PC-3 (cell line): Measurements from ENCODE around the gene CPNE7.

Source experiments
- CTCF ChIP-seq: fragments of 300-600 bp; sonication (generic); conservative IDR thresholded peaks from 2 replicates; pipeline ENCODE4 v1.5.1; 2017; ENCODE audit warnings: antibody characterized with exemption, low read depth, mild to moderate bottlenecking, low read length
- EZH2 ChIP-seq: fragments of 300-600 bp; sonication (generic); IDR thresholded peaks from one replicate; pipeline ENCODE4 v1.6.1; 2017; ENCODE audit warnings: antibody characterized with exemption, mild to moderate bottlenecking, low read length; ENCODE audit not compliant: unreplicated experiment

DNA sequence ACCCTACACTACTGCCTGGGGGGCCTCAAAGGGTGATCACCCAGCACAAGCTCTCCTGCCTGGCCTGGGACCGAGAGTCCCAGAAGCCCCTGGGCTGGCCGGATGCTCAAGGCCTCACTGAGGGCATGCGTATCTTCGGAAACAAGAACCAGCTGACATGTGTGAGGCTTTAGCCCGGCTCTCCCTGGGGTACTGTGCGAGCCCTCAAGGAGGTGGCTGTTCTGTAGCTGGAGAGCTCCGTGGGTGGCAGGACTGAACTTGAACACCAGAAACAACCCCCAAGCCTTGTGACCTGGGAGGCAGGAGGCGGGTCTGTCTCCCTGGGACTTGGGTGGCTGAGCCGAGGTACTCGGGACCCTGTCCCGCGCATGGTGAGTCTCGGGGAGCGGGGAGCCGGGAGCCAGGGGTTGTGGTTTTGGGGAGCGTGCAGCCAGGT is 44.9 kb downstream of the CPNE7 start:
- TF ChIP-seq CTCF = no peak
- no peak for TF ChIP-seq EZH2
